ENCODE results near the gene EXOC3L1. TPM values are rescaled to one million over a fixed set of nuclear protein-coding genes. Genes with fewer than 3 reads are reported as not detected.
A peak's percentile ranks its signal among the peaks of the same experiment; 100 is the strongest.

EXOC3L1 gene
- total RNA-seq, 2 experiments from 2014 or later = 0.23 TPM; not detected in 1

DNA sequence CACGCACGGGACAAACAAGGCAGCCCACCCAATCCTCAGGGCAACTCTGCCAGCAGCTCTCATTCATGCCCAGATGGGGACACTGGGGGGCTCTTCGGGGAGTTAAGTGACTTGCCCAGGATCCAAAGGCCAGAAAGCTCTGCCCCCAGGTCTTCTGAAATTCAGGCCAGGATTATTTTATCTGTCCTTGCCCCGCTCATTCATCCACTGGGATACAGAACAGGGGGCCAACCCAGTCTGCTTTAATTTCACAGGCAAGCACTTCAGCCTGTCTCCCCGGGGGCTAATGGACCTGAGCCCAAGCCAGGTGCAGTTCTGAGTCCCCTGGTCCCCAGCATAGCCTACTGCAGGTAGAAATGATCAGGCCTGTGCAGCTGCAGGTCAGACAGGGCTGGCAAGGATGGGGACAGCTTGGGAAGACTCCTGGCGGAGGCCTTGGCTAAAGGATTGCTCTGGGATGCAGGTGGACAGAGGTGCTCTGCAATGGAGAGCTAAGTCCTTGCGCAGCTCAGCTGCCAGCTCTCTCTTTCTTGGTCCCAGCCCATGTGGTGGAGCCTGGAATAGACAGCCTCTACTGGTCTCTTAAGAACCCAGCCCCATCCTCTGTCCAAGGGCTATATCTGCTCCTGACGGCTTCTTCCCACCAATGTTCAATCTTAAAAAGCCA is 38.4 kb downstream of the EXOC3L1 start:
- Mint-ChIP-seq H3K9me3 (no peaks in the 10 kb centered on the region), H3K4me3 (peak overlapping the region; percentile 63), H3K4me1 (ENCODE audit: low read depth) (peaks cover 25% of the 10 kb centered on the region), H3K27ac (no peak overlapping the region), H3K36me3 (ENCODE audit: low read depth) (peaks cover 29% of the 10 kb centered on the region), H3K27me3 (peaks cover 27% of the 10 kb centered on the region)
- intact Hi-C loops (cut with micrococcal nuclease) = no loop called here
- TF ChIP-seq, protein P1, sequence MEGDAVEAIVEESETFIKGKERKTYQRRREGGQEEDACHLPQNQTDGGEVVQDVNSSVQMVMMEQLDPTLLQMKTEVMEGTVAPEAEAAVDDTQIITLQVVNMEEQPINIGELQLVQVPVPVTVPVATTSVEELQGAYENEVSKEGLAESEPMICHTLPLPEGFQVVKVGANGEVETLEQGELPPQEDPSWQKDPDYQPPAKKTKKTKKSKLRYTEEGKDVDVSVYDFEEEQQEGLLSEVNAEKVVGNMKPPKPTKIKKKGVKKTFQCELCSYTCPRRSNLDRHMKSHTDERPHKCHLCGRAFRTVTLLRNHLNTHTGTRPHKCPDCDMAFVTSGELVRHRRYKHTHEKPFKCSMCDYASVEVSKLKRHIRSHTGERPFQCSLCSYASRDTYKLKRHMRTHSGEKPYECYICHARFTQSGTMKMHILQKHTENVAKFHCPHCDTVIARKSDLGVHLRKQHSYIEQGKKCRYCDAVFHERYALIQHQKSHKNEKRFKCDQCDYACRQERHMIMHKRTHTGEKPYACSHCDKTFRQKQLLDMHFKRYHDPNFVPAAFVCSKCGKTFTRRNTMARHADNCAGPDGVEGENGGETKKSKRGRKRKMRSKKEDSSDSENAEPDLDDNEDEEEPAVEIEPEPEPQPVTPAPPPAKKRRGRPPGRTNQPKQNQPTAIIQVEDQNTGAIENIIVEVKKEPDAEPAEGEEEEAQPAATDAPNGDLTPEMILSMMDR (IDR thresholded peaks at IDR 0.05) = no peak
- DNase-seq = no peak
- CTCF ChIA-PET = interaction anchor here (1.0 to 15.9 kb wide), 9 partner anchors 8 to 197 kb away, joined by 3 to 209 read pairs (median 5); partner anchors contain the start of genes CES3, FBXL8, HSF4 and NOL3
- ATAC-seq = no peak
- POLR2A ChIA-PET = interaction anchor here (0.6 to 1.8 kb wide), 7 partner anchors 7 to 209 kb away, joined by 3 to 5 read pairs (median 3); no protein-coding TSS in a partner anchor

DNA sequence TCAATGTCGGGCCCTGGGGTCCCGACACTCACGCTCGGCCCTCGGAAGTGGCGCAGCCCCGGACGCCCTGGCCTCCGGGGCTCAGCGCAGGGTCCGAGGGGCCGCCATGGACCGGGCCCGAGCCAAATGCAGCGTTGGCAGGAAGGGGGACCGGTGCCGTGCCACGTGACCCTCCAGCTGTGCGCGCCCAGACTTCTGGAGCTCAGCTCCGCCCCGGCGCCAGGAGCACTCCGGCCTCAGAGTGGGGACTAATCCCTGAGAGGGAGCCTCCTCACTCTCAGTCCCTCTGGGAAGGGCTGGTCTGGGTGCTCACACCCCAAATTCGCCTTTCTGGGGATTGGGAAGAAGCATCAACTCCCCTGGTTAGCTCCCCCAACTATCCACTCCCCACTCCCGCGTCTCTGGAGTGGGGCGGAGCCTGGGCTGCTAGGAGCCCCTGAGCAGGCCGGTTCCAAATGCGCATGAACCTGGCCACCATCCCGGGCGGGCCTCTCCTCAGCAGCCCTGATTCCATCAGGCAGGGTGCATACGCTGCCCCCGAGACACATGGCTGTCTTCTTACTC is 39.0 kb downstream of the EXOC3L1 start, which contains the start of gene B3GNT9:
TSS of gene B3GNT9 (minus strand) at position 166 of the 564 bp plus-strand sequence. CDS start 513 bp downstream, outside the sequence.
- POLR2A ChIA-PET = interaction anchor here (0.6 to 1.8 kb wide), 7 partner anchors 8 to 208 kb away, joined by 3 to 5 read pairs (median 3); no protein-coding TSS in a partner anchor
- DNase-seq (peak; percentile 56), ATAC-seq (peak; percentile 25)
- intact Hi-C loops (cut with micrococcal nuclease) = no loop called here
- Mint-ChIP-seq H3K27ac (no peak within 1 kb of the TSS), H3K27me3 (peaks cover 21% of the 10 kb centered on the region), H3K4me1 (ENCODE audit: low read depth) (peaks cover 19% of the 10 kb centered on the region), H3K9me3 (no peaks in the 10 kb centered on the region), H3K36me3 (ENCODE audit: low read depth) (peaks cover 31% of the 10 kb centered on the region), H3K4me3 (peak within 1 kb of the TSS; percentile 63)
- CTCF ChIA-PET = interaction anchor here (1.4 to 15.9 kb wide), 6 partner anchors 9 to 197 kb away, joined by 3 to 209 read pairs (median 7); partner anchors contain the start of genes FBXL8, HSF4, NOL3 and TRADD
- TF ChIP-seq, protein P1 (IDR thresholded peaks at IDR 0.05) = no peak

DNA sequence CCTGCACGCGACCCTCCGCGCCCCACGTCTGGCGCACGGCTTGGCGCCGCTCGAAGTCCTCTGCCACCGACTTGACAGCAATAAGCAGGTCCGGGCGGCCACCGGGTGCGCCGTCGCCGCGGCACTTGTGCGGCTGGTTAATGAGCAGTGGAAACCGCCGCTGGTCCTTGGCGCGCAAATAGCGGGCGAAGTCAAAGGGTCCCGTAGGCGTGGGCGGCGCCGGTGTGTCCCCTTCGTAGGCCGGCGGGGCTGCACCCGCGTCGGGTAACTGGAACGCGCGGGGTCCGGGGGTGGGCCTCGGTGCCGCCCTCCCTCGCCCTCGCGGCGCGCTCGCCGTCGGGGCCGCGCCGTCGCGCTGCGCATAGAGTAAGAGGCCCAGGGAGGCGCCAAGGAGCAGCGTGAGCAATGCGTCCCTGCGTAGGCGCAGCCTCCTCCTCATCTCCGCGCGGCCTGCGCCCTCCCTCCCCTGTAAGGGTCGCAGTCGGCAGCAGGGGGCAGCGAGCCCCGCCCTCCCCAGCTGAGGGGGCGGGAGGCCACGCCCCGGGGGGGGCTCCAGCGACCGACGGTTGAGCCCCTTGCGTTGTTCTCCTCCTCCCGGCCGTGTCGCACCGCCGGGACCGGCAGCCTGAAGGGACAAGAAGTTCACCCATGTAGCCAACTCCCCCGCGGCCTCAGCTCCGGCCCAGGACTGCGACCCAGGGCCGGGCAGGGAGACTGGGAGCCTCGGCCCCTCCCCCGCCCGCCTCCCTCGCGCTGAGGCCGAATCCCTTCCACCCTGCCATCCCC is 39.7 kb downstream of the EXOC3L1 start:
- no peaks in the 10 kb centered on the region for H3K9me3 Mint-ChIP-seq
- TF ChIP-seq, protein P1 (IDR thresholded peaks at IDR 0.05) = peak; percentile 43
- peaks cover 17% of the 10 kb centered on the region for H3K4me1 Mint-ChIP-seq (ENCODE audit: low read depth)
- ChIA-PET CTCF (interaction anchor here (0.8 to 15.9 kb wide), 6 partner anchors 9 to 196 kb away, joined by 3 to 209 read pairs (median 6); partner anchors contain the start of genes FBXL8, HSF4, NOL3 and TRADD), POLR2A (interaction anchor here (0.9 to 1.8 kb wide), 8 partner anchors 8 to 207 kb away, joined by 3 to 5 read pairs (median 3); no protein-coding TSS in a partner anchor)
- intact Hi-C loops (cut with micrococcal nuclease) = no loop called here
- peak; percentile 80 for ATAC-seq
- peaks cover 21% of the 10 kb centered on the region for H3K27me3 Mint-ChIP-seq
- DNase-seq = peak; percentile 74
- H3K36me3 Mint-ChIP-seq (ENCODE audit: low read depth) = peaks cover 35% of the 10 kb centered on the region
- no peak overlapping the region for H3K27ac Mint-ChIP-seq
- H3K4me3 Mint-ChIP-seq = peak overlapping the region; percentile 3

- peaks cover 19% of the 10 kb centered on the region for H3K27me3 Mint-ChIP-seq
- ChIA-PET POLR2A (interaction anchor here (0.9 to 1.3 kb wide), 3 partner anchors 8 to 120 kb away, joined by 3 to 4 read pairs (median 3); no protein-coding TSS in a partner anchor), CTCF (interaction anchor here (0.8 to 2.6 kb wide), 2 partner anchors 11 to 195 kb away, joined by 3 to 8 read pairs; no protein-coding TSS in a partner anchor)
- H3K4me3 Mint-ChIP-seq = no peak overlapping the region
- H3K36me3 Mint-ChIP-seq (ENCODE audit: low read depth) = peaks cover 41% of the 10 kb centered on the region
- H3K4me1 Mint-ChIP-seq (ENCODE audit: low read depth) = peaks cover 15% of the 10 kb centered on the region
- TF ChIP-seq, protein P1 (IDR thresholded peaks at IDR 0.05) = no peak
- H3K27ac Mint-ChIP-seq = no peak overlapping the region
- no peaks in the 10 kb centered on the region for H3K9me3 Mint-ChIP-seq
- no peak for DNase-seq
- intact Hi-C loops (cut with micrococcal nuclease) = no loop called here
- peak; percentile 3 for ATAC-seq
Observed at GRCh38 chr16:67149276-67150046, 40.5 kb downstream of the EXOC3L1 start.
